ENCODE measurements around the gene GPR27.

GPR27 gene

DNA sequence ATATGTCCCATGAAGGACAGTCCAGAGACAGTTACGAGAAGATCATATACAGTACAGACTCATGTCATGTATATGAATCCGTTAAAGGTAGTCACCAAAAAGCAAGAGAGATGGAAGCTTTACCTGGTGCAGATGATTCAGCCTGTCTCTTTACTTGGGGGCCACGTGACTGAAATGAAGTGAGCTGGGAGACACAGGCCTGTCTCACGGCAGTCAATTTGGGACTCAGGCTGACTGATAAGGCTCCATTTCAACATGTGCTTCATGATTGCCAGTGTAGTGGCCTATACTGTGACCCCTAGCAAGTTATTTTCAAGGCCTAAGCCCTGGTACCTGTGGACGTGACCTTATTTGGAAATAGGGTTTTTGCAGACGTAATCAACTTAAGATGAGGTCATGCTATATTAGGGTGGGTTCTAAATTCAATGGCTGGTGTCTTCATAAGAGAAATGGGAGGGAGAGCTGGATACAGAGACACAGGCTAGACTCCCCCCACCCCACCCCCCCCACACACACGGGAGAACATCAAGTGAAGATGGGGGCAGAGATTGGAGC lies 34.3 kb downstream of the GPR27 start:
- no peak for DNase-seq (ENCODE audit: low read depth in 2 of 2)
- H3K4me3 ChIP-seq (replicated peaks in 1 of 2; ENCODE audit: low read depth in 2 of 2, low read length in 2 of 2) = no peak overlapping the region
- TF ChIP-seq, protein P1, sequence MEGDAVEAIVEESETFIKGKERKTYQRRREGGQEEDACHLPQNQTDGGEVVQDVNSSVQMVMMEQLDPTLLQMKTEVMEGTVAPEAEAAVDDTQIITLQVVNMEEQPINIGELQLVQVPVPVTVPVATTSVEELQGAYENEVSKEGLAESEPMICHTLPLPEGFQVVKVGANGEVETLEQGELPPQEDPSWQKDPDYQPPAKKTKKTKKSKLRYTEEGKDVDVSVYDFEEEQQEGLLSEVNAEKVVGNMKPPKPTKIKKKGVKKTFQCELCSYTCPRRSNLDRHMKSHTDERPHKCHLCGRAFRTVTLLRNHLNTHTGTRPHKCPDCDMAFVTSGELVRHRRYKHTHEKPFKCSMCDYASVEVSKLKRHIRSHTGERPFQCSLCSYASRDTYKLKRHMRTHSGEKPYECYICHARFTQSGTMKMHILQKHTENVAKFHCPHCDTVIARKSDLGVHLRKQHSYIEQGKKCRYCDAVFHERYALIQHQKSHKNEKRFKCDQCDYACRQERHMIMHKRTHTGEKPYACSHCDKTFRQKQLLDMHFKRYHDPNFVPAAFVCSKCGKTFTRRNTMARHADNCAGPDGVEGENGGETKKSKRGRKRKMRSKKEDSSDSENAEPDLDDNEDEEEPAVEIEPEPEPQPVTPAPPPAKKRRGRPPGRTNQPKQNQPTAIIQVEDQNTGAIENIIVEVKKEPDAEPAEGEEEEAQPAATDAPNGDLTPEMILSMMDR (IDR thresholded peaks at IDR 0.05; ENCODE audit: low read depth, low read length) = no peak

DNA sequence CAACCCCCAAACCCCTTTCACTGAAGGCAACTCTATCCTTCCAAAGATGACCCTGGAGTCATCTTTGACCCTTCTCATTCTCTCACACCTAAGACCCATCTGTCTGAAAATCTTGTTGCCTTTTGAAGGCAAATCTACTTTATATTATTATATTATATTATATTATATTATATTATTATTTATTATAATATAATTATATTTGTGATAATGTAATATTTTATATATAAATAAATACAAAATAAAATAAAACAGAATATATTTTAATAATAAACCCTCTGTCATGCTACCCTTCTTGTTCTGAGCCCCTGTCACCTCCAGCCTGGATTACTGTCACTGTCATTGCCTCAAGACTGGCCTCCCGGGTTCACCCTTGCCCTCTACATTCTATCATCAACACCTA lies 36.3 kb downstream of the GPR27 start:
- TF ChIP-seq, protein P1 (IDR thresholded peaks at IDR 0.05; ENCODE audit: low read depth, low read length) = no peak
- no peak overlapping the region for H3K4me3 ChIP-seq (replicated peaks in 1 of 2; ENCODE audit: low read depth in 2 of 2, low read length in 2 of 2)
- no peak for DNase-seq (ENCODE audit: low read depth in 2 of 2)

GRCh38 chr3:71791634-71792033 lies 38.0 kb downstream of the GPR27 start:
- DNase-seq (ENCODE audit: low read depth in 2 of 2) = no peak

DNA sequence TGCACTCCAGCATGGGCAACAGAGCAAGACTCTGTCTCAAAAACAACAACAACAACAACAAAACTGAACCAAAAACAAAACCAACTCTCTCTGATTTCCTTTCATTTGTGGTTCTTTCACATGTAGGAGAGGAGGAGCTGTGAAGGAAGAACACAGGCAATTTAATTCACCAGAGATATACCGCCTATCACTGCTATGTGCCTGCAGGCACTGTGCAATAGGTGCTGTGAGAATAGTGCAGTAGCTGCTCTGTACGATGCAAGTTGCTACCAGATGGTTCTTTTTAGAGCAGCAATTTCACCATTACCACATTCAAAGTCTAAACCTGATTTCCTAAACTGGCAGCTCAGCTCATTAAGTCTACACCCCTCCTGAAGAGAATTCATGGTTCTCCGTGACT lies 42.6 kb downstream of the GPR27 start:
- TF ChIP-seq, protein P1 (IDR thresholded peaks at IDR 0.05; ENCODE audit: low read depth, low read length) = no peak
- no peak for DNase-seq (ENCODE audit: low read depth in 2 of 2)
- no peak overlapping the region for H3K4me3 ChIP-seq (replicated peaks in 1 of 2; ENCODE audit: low read depth in 2 of 2, low read length in 2 of 2)

More at GRCh38 chr3:71791634-71792033, 38.0 kb downstream of the GPR27 start:
- TF ChIP-seq, protein P1 (IDR thresholded peaks at IDR 0.05; ENCODE audit: low read depth, low read length) = no peak
- no peak overlapping the region for H3K4me3 ChIP-seq (replicated peaks in 1 of 2; ENCODE audit: low read depth in 2 of 2, low read length in 2 of 2)

DNA sequence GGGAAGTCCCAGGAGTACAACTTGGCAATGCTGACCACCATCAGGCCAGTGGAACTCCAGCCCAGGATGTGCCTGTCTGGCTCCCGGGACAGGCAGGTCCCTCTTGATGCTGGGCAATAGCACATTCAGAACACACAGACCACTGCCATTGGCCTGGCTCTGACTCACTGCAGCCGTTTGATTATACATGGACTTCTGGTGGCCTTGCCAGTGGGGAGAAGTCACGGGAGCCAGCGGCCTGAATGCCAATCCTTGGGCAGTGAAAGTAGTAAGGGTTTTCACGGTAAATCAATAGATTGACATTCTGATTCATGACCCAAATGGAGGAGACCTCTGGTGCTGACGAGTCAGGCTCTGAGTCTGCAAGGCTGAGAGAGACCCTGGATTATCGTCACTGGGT lies 43.8 kb downstream of the GPR27 start:
- TF ChIP-seq, protein P1 (IDR thresholded peaks at IDR 0.05; ENCODE audit: low read depth, low read length) = no peak
- no peak overlapping the region for H3K4me3 ChIP-seq (replicated peaks in 1 of 2; ENCODE audit: low read depth in 2 of 2, low read length in 2 of 2)
- no peak for DNase-seq (ENCODE audit: low read depth in 2 of 2)

- no peak for DNase-seq (ENCODE audit: low read depth in 2 of 2)
- H3K4me3 ChIP-seq (replicated peaks in 1 of 2; ENCODE audit: low read depth in 2 of 2, low read length in 2 of 2) = no peak overlapping the region
- TF ChIP-seq, protein P1 (IDR thresholded peaks at IDR 0.05; ENCODE audit: low read depth, low read length) = no peak
Observed at GRCh38 chr3:71800023-71800422, 46.4 kb downstream of the GPR27 start.

DNA sequence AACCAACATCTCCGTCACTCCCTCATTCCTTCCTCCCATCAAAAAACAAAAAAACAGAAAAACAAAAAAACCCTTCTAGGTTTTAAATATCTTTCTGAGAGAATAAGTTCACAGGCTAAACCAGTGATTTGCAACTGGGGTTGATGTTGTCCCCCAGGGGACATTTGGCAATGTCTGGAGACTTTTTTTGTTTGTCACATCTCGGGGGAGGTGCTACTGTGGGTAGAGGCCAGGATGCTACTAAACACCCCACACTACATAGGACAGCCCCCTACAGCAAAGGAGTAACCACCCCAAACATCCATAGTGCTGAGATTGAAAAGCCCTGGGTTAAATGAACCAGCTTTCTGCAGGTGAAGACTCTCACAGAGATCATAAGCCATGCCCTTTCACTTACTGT lies 48.3 kb downstream of the GPR27 start:
- no peak overlapping the region for H3K4me3 ChIP-seq (replicated peaks in 1 of 2; ENCODE audit: low read depth in 2 of 2, low read length in 2 of 2)
- TF ChIP-seq, protein P1 (IDR thresholded peaks at IDR 0.05; ENCODE audit: low read depth, low read length) = no peak

More for the DNA sequence above, 48.3 kb downstream of the GPR27 start:
- no peak for DNase-seq (ENCODE audit: low read depth in 2 of 2)

All from cardiac fibroblast (primary cell).